Fibroblast of lung (primary cell): ENCODE data around the gene VENTX.

Experiments
- CTCF ChIP-seq, 2 donors: IDR thresholded peaks in 1 of 2; conservative IDR thresholded peaks in 1 of 2; 1 replicate in 1 of 2; 2 replicates in 1 of 2; pipeline ENCODE4 v1.5.1; 2011 to 2012; ENCODE audit warnings: low read length in 2 of 2, control low read depth in 1 of 2, inconsistent platforms in 1 of 2, low read depth in 1 of 2, mild to moderate bottlenecking in 1 of 2
- EZH2 ChIP-seq: IDR thresholded peaks from 2 replicates; pipeline ENCODE4 v1.5.1; 2012; ENCODE audit warnings: low read length, control low read depth, mild to moderate bottlenecking; ENCODE audit errors: missing control alignments

- TF ChIP-seq CTCF (conservative IDR thresholded peaks at IDR 0.05 in 1 of 2, IDR thresholded peaks at IDR 0.05 in 1 of 2; ENCODE audit: low read depth in 1 of 2, low read length in 2 of 2), result no peak
- TF ChIP-seq EZH2, result no peak
These were observed 35.3 kb downstream of the VENTX start for GRCh38 chr10:133272964-133273420.
